K562 (cell line): Measurements from ENCODE around the gene UCP3. TPM values are rescaled to one million over a fixed set of nuclear protein-coding genes. Genes with fewer than 3 reads are reported as not detected.

ENCODE experiments used
- CBX5 ChIP-seq: IDR thresholded peaks from 2 replicates; pipeline ENCODE4 v1.6.1; 2014; ENCODE audit warnings: low read depth, borderline replicate concordance
- HNRNPLL ChIP-seq: fragments of 200-400 bp; formaldehyde crosslinking; IDR thresholded peaks from 2 replicates; pipeline ENCODE4 v1.6.1; 2017; ENCODE audit warnings: low read length, low read depth, mild to moderate bottlenecking; ENCODE audit not compliant: poor library complexity, severe bottlenecking
- KDM2B ChIP-seq: fragments of 250-450 bp; sonication (Bioruptor Pico); IDR thresholded peaks from 2 replicates; pipeline ENCODE4 v1.8.0; 2021; ENCODE audit warnings: mild to moderate bottlenecking, moderate library complexity
- POLR2G ChIP-seq: fragments of 200-400 bp; formaldehyde crosslinking; IDR thresholded peaks from 2 replicates; pipeline ENCODE4 v1.6.1; 2017; ENCODE audit warnings: low read depth, mild to moderate bottlenecking, antibody characterized with exemption, low read length, moderate library complexity
- RB1 ChIP-seq: fragments of 450-650 bp; IDR thresholded peaks from 2 replicates; pipeline ENCODE4 v1.6.1; 2017; ENCODE audit warnings: low read depth, mild to moderate bottlenecking
- SLC30A9 ChIP-seq: fragments of 250-450 bp; sonication (Bioruptor Pico); IDR thresholded peaks from 2 replicates; pipeline ENCODE4 v1.8.0; 2022; ENCODE audit warnings: mild to moderate bottlenecking, moderate library complexity
- ZNF263 ChIP-seq: sonication (generic); formaldehyde crosslinking; IDR thresholded peaks from 2 replicates; pipeline ENCODE4 v1.8.0; 2022; ENCODE audit warnings: mild to moderate bottlenecking, missing genetic modification reagents, borderline replicate concordance
- ZNF445 ChIP-seq: fragments of 250-450 bp; sonication (Bioruptor Pico); IDR thresholded peaks from 2 replicates; pipeline ENCODE4 v1.4.0; 2020; ENCODE audit warnings: low read depth, mild to moderate bottlenecking, moderate library complexity
- polyA plus RNA-seq, 8 experiments: library from polyadenylated mRNA; depleted of rRNA in 4 of 8; stranded (reverse) in 5 of 8; unstranded in 3 of 8; fragments of >200 nt; fragmentation: Nextera tagmentation in 2 of 8; fragmentation: Illumina TruSeq in 1 of 8; extraction: Ambion mirVana in 2 of 8; extraction: Trizol in 1 of 8; gene quantifications; 2 replicates each; pipeline versions ENCODE4 v1.2.1 to v1.2.3, GENCODE V29; 2011 to 2014; ENCODE audit warnings: inconsistent platforms in 1 of 8, missing spikeins in 1 of 8
- total RNA-seq, 7 experiments: library from RNA; depleted of rRNA in 6 of 7; stranded (reverse); fragments of >200 nt in 6 of 7; fragmentation: Illumina TruSeq in 2 of 7; extraction: Trizol in 2 of 7; gene quantifications; 2 replicates each; pipeline versions ENCODE4 v1.2.1 to v1.2.3, GENCODE V29; 2011 to 2021; ENCODE audit warnings: low replicate concordance in 1 of 7
- TF ChIP-seq, protein P1 (sequence below): fragments of 450-650 bp; IDR thresholded peaks from 2 replicates; pipeline ENCODE4 v1.6.1; 2016; ENCODE audit warnings: borderline replicate concordance
- TF ChIP-seq, protein P2 (sequence below), 2 experiments: fragments of 450-650 bp in 1 of 2; sonication (generic) in 1 of 2; formaldehyde crosslinking in 1 of 2; IDR thresholded peaks; 2 replicates each; pipeline versions ENCODE4 v1.7.1 to v1.9.0; 2016 to 2022; ENCODE audit warnings: inconsistent platforms in 1 of 2, mild to moderate bottlenecking in 1 of 2, missing genetic modification reagents in 1 of 2
- TF ChIP-seq, protein P3 (sequence below): sonication (generic); formaldehyde crosslinking; IDR thresholded peaks from 2 replicates; pipeline ENCODE4 v1.8.0; 2022; ENCODE audit warnings: mild to moderate bottlenecking, missing genetic modification reagents

The UCP3 gene
- total and polyA plus RNA-seq, 9 of the 15 experiments (the other 6 are each of a cell fraction or from before 2014, with no cell fraction given), result 0.05 to 0.65 (median 0.25) TPM; not detected in 2

DNA sequence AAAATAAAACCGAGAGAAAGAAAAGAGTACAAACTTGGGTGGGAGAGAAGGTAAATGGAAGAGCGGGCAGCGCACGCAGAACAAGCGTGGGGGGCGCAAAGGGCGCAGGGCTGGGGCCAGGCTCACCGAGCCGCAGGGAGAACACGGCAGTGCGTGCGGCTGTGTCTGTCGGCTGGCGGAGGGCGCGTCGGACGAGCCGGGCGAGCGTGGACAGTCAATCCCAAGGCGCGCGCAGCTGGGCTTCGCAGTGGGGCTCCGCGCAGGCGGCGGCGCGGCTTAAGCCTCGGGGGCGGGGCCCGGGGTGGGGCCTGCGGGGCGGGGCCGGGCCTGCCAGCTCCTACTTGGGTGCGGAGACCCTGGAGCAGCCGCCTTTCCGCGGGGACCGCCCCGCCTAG lies 26.3 kb downstream of the UCP3 start, which contains the start of gene UCP2 (continued):
- TF ChIP-seq, protein P1, sequence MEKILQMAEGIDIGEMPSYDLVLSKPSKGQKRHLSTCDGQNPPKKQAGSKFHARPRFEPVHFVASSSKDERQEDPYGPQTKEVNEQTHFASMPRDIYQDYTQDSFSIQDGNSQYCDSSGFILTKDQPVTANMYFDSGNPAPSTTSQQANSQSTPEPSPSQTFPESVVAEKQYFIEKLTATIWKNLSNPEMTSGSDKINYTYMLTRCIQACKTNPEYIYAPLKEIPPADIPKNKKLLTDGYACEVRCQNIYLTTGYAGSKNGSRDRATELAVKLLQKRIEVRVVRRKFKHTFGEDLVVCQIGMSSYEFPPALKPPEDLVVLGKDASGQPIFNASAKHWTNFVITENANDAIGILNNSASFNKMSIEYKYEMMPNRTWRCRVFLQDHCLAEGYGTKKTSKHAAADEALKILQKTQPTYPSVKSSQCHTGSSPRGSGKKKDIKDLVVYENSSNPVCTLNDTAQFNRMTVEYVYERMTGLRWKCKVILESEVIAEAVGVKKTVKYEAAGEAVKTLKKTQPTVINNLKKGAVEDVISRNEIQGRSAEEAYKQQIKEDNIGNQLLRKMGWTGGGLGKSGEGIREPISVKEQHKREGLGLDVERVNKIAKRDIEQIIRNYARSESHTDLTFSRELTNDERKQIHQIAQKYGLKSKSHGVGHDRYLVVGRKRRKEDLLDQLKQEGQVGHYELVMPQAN, result peak; percentile 8; the same call in 1 of the 2 replicates
- TF ChIP-seq SLC30A9 (CRISPR knock-in tag) (no peak), RB1 (peak; percentile 35; the same call in 1 of the 2 replicates), KDM2B (0 out of 2 replicates have a peak, but pooled peaks have one; percentile 65), POLR2G (peak; percentile 83), HNRNPLL (peak; percentile 96), ZNF445 (CRISPR knock-in tag) (no peak), ZNF263 (CRISPR knock-in tag) (peak; percentile 2; the same call in 1 of the 2 replicates), CBX5 (peak; percentile 15; the same call in 1 of the 2 replicates)
- TF ChIP-seq, protein P2, sequence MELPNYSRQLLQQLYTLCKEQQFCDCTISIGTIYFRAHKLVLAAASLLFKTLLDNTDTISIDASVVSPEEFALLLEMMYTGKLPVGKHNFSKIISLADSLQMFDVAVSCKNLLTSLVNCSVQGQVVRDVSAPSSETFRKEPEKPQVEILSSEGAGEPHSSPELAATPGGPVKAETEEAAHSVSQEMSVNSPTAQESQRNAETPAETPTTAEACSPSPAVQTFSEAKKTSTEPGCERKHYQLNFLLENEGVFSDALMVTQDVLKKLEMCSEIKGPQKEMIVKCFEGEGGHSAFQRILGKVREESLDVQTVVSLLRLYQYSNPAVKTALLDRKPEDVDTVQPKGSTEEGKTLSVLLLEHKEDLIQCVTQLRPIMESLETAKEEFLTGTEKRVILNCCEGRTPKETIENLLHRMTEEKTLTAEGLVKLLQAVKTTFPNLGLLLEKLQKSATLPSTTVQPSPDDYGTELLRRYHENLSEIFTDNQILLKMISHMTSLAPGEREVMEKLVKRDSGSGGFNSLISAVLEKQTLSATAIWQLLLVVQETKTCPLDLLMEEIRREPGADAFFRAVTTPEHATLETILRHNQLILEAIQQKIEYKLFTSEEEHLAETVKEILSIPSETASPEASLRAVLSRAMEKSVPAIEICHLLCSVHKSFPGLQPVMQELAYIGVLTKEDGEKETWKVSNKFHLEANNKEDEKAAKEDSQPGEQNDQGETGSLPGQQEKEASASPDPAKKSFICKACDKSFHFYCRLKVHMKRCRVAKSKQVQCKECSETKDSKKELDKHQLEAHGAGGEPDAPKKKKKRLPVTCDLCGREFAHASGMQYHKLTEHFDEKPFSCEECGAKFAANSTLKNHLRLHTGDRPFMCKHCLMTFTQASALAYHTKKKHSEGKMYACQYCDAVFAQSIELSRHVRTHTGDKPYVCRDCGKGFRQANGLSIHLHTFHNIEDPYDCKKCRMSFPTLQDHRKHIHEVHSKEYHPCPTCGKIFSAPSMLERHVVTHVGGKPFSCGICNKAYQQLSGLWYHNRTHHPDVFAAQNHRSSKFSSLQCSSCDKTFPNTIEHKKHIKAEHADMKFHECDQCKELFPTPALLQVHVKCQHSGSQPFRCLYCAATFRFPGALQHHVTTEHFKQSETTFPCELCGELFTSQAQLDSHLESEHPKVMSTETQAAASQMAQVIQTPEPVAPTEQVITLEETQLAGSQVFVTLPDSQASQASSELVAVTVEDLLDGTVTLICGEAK (IDR thresholded peaks at IDR 0.05), result no peak; the same call in 1 of the 2 replicates
- TF ChIP-seq, protein P2 (CRISPR knock-in tag; IDR thresholded peaks at IDR 0.05), result no peak
- TF ChIP-seq, protein P3, sequence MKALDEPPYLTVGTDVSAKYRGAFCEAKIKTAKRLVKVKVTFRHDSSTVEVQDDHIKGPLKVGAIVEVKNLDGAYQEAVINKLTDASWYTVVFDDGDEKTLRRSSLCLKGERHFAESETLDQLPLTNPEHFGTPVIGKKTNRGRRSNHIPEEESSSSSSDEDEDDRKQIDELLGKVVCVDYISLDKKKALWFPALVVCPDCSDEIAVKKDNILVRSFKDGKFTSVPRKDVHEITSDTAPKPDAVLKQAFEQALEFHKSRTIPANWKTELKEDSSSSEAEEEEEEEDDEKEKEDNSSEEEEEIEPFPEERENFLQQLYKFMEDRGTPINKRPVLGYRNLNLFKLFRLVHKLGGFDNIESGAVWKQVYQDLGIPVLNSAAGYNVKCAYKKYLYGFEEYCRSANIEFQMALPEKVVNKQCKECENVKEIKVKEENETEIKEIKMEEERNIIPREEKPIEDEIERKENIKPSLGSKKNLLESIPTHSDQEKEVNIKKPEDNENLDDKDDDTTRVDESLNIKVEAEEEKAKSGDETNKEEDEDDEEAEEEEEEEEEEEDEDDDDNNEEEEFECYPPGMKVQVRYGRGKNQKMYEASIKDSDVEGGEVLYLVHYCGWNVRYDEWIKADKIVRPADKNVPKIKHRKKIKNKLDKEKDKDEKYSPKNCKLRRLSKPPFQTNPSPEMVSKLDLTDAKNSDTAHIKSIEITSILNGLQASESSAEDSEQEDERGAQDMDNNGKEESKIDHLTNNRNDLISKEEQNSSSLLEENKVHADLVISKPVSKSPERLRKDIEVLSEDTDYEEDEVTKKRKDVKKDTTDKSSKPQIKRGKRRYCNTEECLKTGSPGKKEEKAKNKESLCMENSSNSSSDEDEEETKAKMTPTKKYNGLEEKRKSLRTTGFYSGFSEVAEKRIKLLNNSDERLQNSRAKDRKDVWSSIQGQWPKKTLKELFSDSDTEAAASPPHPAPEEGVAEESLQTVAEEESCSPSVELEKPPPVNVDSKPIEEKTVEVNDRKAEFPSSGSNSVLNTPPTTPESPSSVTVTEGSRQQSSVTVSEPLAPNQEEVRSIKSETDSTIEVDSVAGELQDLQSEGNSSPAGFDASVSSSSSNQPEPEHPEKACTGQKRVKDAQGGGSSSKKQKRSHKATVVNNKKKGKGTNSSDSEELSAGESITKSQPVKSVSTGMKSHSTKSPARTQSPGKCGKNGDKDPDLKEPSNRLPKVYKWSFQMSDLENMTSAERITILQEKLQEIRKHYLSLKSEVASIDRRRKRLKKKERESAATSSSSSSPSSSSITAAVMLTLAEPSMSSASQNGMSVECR (CRISPR knock-in tag), result peak; percentile 29; the same call in 1 of the 2 replicates
